NT2/D1 (cell line): ENCODE results near the gene CCDC154.

ENCODE experiments used
- SUZ12 ChIP-seq: IDR thresholded peaks from 2 replicates; pipeline ENCODE4 v1.6.1; 2011; ENCODE audit not compliant: insufficient read length, insufficient read depth; ENCODE audit errors: extremely low read depth
- YY1 ChIP-seq: IDR thresholded peaks from 2 replicates; pipeline ENCODE4 v1.6.1; 2011; ENCODE audit not compliant: insufficient read length, insufficient read depth

- no peak for TF ChIP-seq SUZ12
- no peak for TF ChIP-seq YY1
Observed at GRCh38 chr16:1431497-1432270, 12.7 kb downstream of the CCDC154 start.
